Measurements from ENCODE around the gene PRUNE2.

Gene PRUNE2

GRCh38 chr9:76658510-76659231 is 247.2 kb downstream of the PRUNE2 start:
- DNase-seq (ENCODE audit: extremely low spot score), result peak; percentile 53
- POLR2A ChIA-PET, result no interaction called here
- TF ChIP-seq LEF1 (IDR thresholded peaks at IDR 0.05; ENCODE audit: borderline replicate concordance) (no peak), BHLHE40 (IDR thresholded peaks at IDR 0.05; ENCODE audit: borderline replicate concordance) (no peak), L3MBTL2 (conservative IDR thresholded peaks at IDR 0.05) (no peak), ELF4 (IDR thresholded peaks at IDR 0.05) (no peak), SUZ12 (IDR thresholded peaks at IDR 0.05) (no peak), ARNT (IDR thresholded peaks at IDR 0.05) (no peak), SP1 (IDR thresholded peaks at IDR 0.05) (no peak)
- TF ChIP-seq, protein P1, sequence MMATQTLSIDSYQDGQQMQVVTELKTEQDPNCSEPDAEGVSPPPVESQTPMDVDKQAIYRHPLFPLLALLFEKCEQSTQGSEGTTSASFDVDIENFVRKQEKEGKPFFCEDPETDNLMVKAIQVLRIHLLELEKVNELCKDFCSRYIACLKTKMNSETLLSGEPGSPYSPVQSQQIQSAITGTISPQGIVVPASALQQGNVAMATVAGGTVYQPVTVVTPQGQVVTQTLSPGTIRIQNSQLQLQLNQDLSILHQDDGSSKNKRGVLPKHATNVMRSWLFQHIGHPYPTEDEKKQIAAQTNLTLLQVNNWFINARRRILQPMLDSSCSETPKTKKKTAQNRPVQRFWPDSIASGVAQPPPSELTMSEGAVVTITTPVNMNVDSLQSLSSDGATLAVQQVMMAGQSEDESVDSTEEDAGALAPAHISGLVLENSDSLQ (IDR thresholded peaks at IDR 0.05), result no peak
- CTCF ChIA-PET, result interaction anchor here (0.6 to 0.9 kb wide), 2 partner anchors 211 to 264 kb away, joined by 3 to 4 read pairs; partner anchors contain the start of gene RFK

GRCh38 chr9:76657265-76657664 is 248.6 kb downstream of the PRUNE2 start:
- POLR2A ChIA-PET, result no interaction called here
- CTCF ChIA-PET, result interaction anchor here (0.7 kb wide), 1 partner anchor 210 kb away, joined by 3 read pairs; no protein-coding TSS in a partner anchor
- TF ChIP-seq FOXA1 (IDR thresholded peaks at IDR 0.05) (no peak), FOXM1 (IDR thresholded peaks at IDR 0.05; ENCODE audit: borderline replicate concordance) (no peak), SUZ12 (IDR thresholded peaks at IDR 0.05) (no peak), SP1 (IDR thresholded peaks at IDR 0.05) (no peak), BHLHE40 (IDR thresholded peaks at IDR 0.05; ENCODE audit: borderline replicate concordance) (no peak)
- TF ChIP-seq, protein P1 (IDR thresholded peaks at IDR 0.05), result no peak
- no peak for DNase-seq (ENCODE audit: extremely low spot score)

DNA sequence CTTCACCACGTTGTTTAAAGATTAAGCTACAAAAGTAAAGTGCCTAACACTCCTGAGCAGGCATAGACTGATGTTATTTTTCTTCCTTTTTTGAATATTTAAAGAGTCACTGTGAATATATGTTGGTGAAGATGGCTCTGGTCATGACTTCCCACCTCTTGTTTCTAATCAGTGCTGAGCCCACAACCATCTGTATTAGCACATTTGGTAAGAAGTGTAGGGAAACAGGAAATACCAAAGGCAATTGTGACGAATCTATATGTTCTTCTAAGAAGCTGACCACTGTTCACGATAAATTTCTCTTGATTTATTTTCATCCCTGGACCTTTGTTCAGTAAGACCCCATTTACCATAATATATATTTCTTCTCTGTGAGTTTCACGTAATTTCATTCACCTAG is 249.9 kb downstream of the PRUNE2 start:
- ChIA-PET CTCF (no interaction called here), POLR2A (no interaction called here)
- DNase-seq (ENCODE audit: extremely low spot score), result no peak
- no peak for TF ChIP-seq ELF4 (IDR thresholded peaks at IDR 0.05)
- no peak for TF ChIP-seq FOXA1 (IDR thresholded peaks at IDR 0.05)
- TF ChIP-seq SUZ12 (IDR thresholded peaks at IDR 0.05), result no peak
- no peak for TF ChIP-seq BHLHE40 (IDR thresholded peaks at IDR 0.05; ENCODE audit: borderline replicate concordance)
- TF ChIP-seq NFRKB (IDR thresholded peaks at IDR 0.05), result no peak
- no peak for TF ChIP-seq ZNF384 (IDR thresholded peaks at IDR 0.05)
- TF ChIP-seq, protein P1 (IDR thresholded peaks at IDR 0.05), result no peak
- TF ChIP-seq FOXK2 (IDR thresholded peaks at IDR 0.05), result no peak
- TF ChIP-seq ARNT (IDR thresholded peaks at IDR 0.05), result no peak
- TF ChIP-seq SP1 (IDR thresholded peaks at IDR 0.05), result no peak
- TF ChIP-seq TARDBP (IDR thresholded peaks at IDR 0.05), result no peak
- TF ChIP-seq FOXM1 (IDR thresholded peaks at IDR 0.05; ENCODE audit: borderline replicate concordance), result no peak
- TF ChIP-seq L3MBTL2 (conservative IDR thresholded peaks at IDR 0.05), result no peak
- TF ChIP-seq HDGF (IDR thresholded peaks at IDR 0.05; ENCODE audit: borderline replicate concordance), result no peak
- TF ChIP-seq CTBP1 (IDR thresholded peaks at IDR 0.05; ENCODE audit: borderline replicate concordance), result no peak
- TF ChIP-seq LEF1 (IDR thresholded peaks at IDR 0.05; ENCODE audit: borderline replicate concordance), result no peak

- no peak for TF ChIP-seq FOXA1 (IDR thresholded peaks at IDR 0.05)
- TF ChIP-seq LEF1 (IDR thresholded peaks at IDR 0.05; ENCODE audit: borderline replicate concordance), result no peak
- TF ChIP-seq ARNT (IDR thresholded peaks at IDR 0.05), result no peak
- no peak for TF ChIP-seq SP1 (IDR thresholded peaks at IDR 0.05)
- no peak for TF ChIP-seq L3MBTL2 (conservative IDR thresholded peaks at IDR 0.05)
- TF ChIP-seq FOXK2 (IDR thresholded peaks at IDR 0.05), result no peak
- TF ChIP-seq, protein P1 (IDR thresholded peaks at IDR 0.05), result no peak
- TF ChIP-seq FOXM1 (IDR thresholded peaks at IDR 0.05; ENCODE audit: borderline replicate concordance), result no peak
- TF ChIP-seq ELF4 (IDR thresholded peaks at IDR 0.05), result no peak
- no peak for TF ChIP-seq TARDBP (IDR thresholded peaks at IDR 0.05)
- no peak for TF ChIP-seq HDGF (IDR thresholded peaks at IDR 0.05; ENCODE audit: borderline replicate concordance)
- TF ChIP-seq SUZ12 (IDR thresholded peaks at IDR 0.05), result no peak
- no peak for TF ChIP-seq NFRKB (IDR thresholded peaks at IDR 0.05)
- TF ChIP-seq CTBP1 (IDR thresholded peaks at IDR 0.05; ENCODE audit: borderline replicate concordance), result no peak
- no peak for TF ChIP-seq BHLHE40 (IDR thresholded peaks at IDR 0.05; ENCODE audit: borderline replicate concordance)
- TF ChIP-seq ZNF384 (IDR thresholded peaks at IDR 0.05), result no peak
- CTCF ChIA-PET, result no interaction called here
- no peak for DNase-seq (ENCODE audit: extremely low spot score)
- POLR2A ChIA-PET, result no interaction called here
Observed at GRCh38 chr9:76655121-76655541, 250.8 kb downstream of the PRUNE2 start.

GRCh38 chr9:76654575-76654974 is 251.3 kb downstream of the PRUNE2 start:
- no peak for DNase-seq (ENCODE audit: extremely low spot score)

More at GRCh38 chr9:76654575-76654974, 251.3 kb downstream of the PRUNE2 start:
- POLR2A ChIA-PET, result no interaction called here
- CTCF ChIA-PET, result interaction anchor here (0.6 kb wide), 1 partner anchor 136 kb away, joined by 3 read pairs; no protein-coding TSS in a partner anchor
- TF ChIP-seq LEF1 (IDR thresholded peaks at IDR 0.05; ENCODE audit: borderline replicate concordance), result no peak
- no peak for TF ChIP-seq ZNF384 (IDR thresholded peaks at IDR 0.05)
- no peak for TF ChIP-seq ARNT (IDR thresholded peaks at IDR 0.05)
- no peak for TF ChIP-seq BHLHE40 (IDR thresholded peaks at IDR 0.05; ENCODE audit: borderline replicate concordance)
- TF ChIP-seq FOXK2 (IDR thresholded peaks at IDR 0.05), result no peak
- no peak for TF ChIP-seq FOXM1 (IDR thresholded peaks at IDR 0.05; ENCODE audit: borderline replicate concordance)
- TF ChIP-seq SUZ12 (IDR thresholded peaks at IDR 0.05), result no peak
- TF ChIP-seq HDGF (IDR thresholded peaks at IDR 0.05; ENCODE audit: borderline replicate concordance), result no peak
- no peak for TF ChIP-seq FOXA1 (IDR thresholded peaks at IDR 0.05)
- TF ChIP-seq, protein P1 (IDR thresholded peaks at IDR 0.05), result no peak
- TF ChIP-seq CTBP1 (IDR thresholded peaks at IDR 0.05; ENCODE audit: borderline replicate concordance), result no peak

Measured in HEK293T (cell line).